HT-29 (cell line): ENCODE measurements around the gene KCNQ5. TPM values are rescaled to one million over a fixed set of nuclear protein-coding genes. Genes with fewer than 3 reads are reported as not detected.
A peak's percentile ranks its signal among the peaks of the same experiment; 100 is the strongest.

Experiments
- DNase-seq: peaks from one replicate; pipeline ENCODE4 v3.0.0-alpha.2; 2015; ENCODE audit warnings: low spot score
- total RNA-seq: library from RNA; depleted of rRNA; stranded (reverse); fragments of >200 nt; shearing (Covaris generic); gene quantifications from 2 replicates; pipeline ENCODE4 v1.2.3, GENCODE V29; 2014

KCNQ5 gene
- total RNA-seq, 1 experiment from 2014 or later = not detected

GRCh38 chr6:72675396-72675795 is 53.5 kb downstream of the KCNQ5 start:
- DNase-seq = no peak

GRCh38 chr6:72676995-72677394 is 55.1 kb downstream of the KCNQ5 start:
- DNase-seq = no peak

- DNase-seq = no peak
Observed at GRCh38 chr6:72677740-72678139, 55.9 kb downstream of the KCNQ5 start.

DNA sequence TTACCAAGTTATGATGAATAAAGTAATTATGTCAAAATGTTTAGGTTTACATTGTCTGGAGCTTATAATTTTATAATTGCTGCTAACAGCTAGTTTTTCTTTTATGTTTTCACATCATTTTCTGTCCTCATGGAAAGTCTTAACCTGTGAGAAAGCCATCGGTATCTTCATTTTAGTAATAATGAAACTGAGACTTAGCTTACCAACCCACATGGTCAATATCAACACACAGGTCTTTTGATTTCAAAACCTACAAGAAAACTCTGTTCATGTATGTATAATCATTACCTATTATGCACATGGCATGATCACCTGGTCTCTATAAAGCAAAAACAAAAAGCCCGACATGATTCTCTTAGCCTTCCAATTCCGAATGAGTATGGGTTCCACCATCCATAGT is 61.9 kb downstream of the KCNQ5 start:
- DNase-seq = no peak

- no peak for DNase-seq
Observed at GRCh38 chr6:72689107-72689954, 67.5 kb downstream of the KCNQ5 start.

- DNase-seq = no peak
Observed at GRCh38 chr6:72691249-72691648, 69.4 kb downstream of the KCNQ5 start.

- DNase-seq = no peak
Observed at GRCh38 chr6:72696055-72696454, 74.2 kb downstream of the KCNQ5 start.

DNA sequence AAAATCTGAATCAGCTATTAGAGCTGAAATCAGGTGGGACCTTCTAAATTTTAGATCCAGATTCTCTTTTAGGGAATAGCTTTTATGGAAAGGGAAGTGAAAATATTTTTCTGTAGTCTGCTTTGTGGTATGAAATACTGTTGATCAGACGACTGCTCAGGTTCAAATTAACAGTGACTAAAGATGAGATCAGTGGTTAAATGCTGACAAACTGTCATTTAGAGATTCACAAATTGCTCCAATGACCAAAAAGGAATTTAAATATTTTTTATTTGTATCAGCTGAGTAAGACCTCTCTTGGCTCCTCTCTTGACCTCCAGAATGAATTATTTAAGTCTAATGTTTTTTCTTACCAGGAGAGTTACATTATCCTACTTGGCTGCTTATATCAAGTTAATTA is 77.3 kb downstream of the KCNQ5 start:
- DNase-seq = no peak

GRCh38 chr6:72702421-72702820 is 80.6 kb downstream of the KCNQ5 start:
- no peak for DNase-seq

GRCh38 chr6:72703093-72703492 is 81.2 kb downstream of the KCNQ5 start:
- no peak for DNase-seq

- DNase-seq = peak; percentile 12
Observed at GRCh38 chr6:72704979-72705378, 83.1 kb downstream of the KCNQ5 start.

- DNase-seq = no peak
Observed at GRCh38 chr6:72709431-72709830, 87.6 kb downstream of the KCNQ5 start.

- no peak for DNase-seq
Observed at GRCh38 chr6:72711731-72712130, 89.9 kb downstream of the KCNQ5 start.

DNA sequence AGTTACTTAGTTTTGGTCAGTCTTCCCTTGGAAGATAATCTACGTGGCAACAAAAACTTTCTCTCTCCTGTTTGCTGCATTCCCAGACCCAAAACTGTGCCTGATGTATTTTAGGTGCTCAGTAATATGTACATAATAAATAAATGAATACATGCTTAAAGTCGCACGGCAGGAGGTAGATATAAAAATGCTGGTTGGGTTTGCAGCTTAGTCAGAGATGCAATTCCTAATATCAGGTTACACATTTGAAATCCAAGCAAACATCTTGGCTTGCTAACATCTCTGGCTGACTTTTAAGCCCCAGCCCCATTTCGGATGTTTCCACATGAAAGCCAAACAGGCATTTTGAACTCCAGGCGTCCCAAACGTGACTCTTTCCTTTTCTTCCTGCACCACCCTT is 91.0 kb downstream of the KCNQ5 start:
- DNase-seq = no peak

GRCh38 chr6:72715119-72715518 is 93.3 kb downstream of the KCNQ5 start:
- no peak for DNase-seq

- DNase-seq = no peak
Observed at GRCh38 chr6:72716916-72717315, 95.1 kb downstream of the KCNQ5 start.

- DNase-seq = no peak
Observed at GRCh38 chr6:72720464-72720863, 98.6 kb downstream of the KCNQ5 start.

- no peak for DNase-seq
Observed at GRCh38 chr6:72721346-72721745, 99.5 kb downstream of the KCNQ5 start.

DNA sequence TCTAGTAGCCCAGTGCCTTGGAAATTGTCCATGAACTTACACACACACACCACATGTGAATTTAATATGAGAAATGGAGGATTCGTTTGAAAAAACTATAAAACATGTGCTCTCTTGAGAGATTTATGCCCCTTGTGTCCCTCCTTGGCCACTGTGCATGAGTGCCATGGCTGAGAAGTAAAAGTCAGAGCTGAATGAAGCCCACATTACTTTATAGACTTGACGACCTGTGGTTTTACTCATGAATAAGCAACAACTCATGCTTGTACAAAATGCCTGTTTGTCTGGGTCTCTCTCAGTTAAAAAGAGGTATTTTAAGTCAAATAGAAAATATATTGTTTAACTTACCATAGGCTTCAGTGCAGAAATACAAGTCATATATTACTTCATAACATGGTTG is 102.7 kb downstream of the KCNQ5 start:
- no peak for DNase-seq

GRCh38 chr6:72728706-72729343 is 107.0 kb downstream of the KCNQ5 start:
- no peak for DNase-seq

DNA sequence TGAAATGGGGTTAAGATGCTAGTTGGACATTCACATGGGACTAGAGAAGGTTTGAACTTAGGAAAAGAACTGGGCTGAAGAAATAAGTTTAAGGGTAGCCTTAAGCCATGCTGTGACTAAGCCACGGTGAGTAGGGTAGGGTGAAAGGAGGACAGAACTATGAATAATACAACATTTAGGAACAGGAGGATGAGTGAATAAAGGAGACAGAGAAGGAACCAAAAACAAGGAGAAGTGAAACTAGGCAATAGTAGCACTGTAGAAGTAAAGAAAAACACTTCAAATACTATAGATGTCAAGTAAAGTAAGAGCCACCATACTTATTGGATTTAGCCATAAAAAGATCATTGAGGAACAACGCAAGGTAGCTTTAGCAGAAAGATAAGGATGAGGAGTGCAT is 111.2 kb downstream of the KCNQ5 start:
- DNase-seq = no peak

DNA sequence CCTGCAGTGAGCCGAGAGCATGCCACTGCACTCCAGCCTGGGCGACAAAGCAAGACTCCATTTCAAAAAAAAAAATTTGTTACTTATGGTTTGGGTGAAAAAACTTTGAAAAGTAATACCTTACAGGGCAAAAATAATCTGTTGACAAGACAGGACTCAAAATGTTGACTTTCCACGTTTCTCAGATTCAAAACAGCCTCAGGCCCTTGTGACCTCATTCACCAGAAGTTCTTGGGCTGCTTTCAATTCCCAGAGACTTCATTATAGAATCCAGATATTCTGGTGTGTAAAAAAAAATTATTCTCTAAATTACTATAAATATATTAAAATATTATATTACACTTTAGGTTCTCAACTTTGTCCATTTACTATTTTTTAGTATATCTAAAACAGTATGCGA is 116.2 kb downstream of the KCNQ5 start:
- no peak for DNase-seq

DNA sequence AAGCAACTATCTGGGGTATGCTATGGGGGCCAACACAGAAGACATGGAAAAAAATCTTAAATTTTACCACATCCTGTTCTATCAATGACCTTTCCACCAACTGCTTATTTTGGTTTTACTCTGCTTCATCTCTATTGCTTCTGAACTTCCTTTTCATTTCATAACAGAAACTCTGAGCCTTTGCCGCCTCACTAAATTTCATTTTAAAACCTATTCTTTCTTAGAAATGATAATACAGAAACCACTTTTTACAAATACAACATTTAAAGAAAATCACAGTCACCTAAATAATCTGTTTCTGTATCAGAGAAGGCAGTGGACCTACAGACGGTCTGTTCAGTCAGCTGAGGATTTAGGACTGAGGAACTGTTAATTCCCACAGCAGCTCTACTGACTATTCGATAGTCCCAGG is 117.5 kb downstream of the KCNQ5 start:
- no peak for DNase-seq
